GM06990 (cell line): Measurements from ENCODE around the gene AFF1.

Experiments used
- DNase-seq: peaks from one replicate; pipeline ENCODE4 v3.0.0-alpha.2; 2011; ENCODE audit not compliant: insufficient read length; ENCODE audit errors: extremely low read depth
- H3K27me3 ChIP-seq: replicated peaks from 2 replicates; pipeline ENCODE4 v1.6.0; 2011; ENCODE audit warnings: low read length; ENCODE audit not compliant: control insufficient read depth, insufficient read depth
- H3K36me3 ChIP-seq: 2 replicates; pipeline ENCODE4 v1.5.1; 2011; ENCODE audit warnings: low read length; ENCODE audit not compliant: control insufficient read depth, insufficient read depth
- H3K4me3 ChIP-seq: replicated peaks from 2 replicates; pipeline ENCODE4 v1.5.1; 2011; ENCODE audit warnings: low read depth, mild to moderate bottlenecking, control low read depth, low read length
- TF ChIP-seq, protein P1 (sequence below): IDR thresholded peaks from 2 replicates; pipeline ENCODE4 v1.5.1; 2011; ENCODE audit warnings: low read length, control low read depth, mild to moderate bottlenecking, inconsistent platforms; ENCODE audit not compliant: insufficient read depth, poor library complexity, severe bottlenecking

AFF1 gene

DNA sequence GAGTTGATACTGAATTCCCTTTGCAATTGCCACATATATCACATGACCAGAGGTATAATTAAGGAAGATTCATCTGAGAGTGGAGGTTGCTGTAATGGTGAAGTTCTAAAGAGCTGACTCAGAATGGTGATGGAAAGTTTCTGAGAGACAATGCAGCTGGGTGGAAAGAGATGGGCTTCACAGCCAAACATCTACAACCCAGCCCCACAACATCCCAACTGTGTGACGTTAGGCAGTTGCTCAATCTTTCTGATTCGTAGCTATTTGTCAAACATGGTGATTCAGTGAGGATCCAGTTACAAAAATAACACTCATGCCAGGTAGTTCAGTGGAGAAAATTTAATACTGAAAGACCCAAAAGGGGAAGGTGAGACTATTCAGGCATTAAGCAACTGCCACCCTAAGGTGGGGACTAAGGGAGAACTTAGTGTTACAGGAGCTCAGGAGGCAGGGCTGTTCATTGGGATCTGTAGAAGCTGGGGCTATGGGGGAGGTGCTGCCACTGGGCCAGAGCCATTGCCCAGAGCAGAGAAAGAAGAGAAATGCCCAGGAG is 6.9 kb upstream of the AFF1 start:
- no peak overlapping the region for H3K4me3 ChIP-seq
- H3K36me3 ChIP-seq, result no peaks in the 10 kb centered on the region; the same call in 1 of the 2 replicates
- H3K27me3 ChIP-seq, result no peaks in the 10 kb centered on the region
- no peak for DNase-seq
- TF ChIP-seq, protein P1, sequence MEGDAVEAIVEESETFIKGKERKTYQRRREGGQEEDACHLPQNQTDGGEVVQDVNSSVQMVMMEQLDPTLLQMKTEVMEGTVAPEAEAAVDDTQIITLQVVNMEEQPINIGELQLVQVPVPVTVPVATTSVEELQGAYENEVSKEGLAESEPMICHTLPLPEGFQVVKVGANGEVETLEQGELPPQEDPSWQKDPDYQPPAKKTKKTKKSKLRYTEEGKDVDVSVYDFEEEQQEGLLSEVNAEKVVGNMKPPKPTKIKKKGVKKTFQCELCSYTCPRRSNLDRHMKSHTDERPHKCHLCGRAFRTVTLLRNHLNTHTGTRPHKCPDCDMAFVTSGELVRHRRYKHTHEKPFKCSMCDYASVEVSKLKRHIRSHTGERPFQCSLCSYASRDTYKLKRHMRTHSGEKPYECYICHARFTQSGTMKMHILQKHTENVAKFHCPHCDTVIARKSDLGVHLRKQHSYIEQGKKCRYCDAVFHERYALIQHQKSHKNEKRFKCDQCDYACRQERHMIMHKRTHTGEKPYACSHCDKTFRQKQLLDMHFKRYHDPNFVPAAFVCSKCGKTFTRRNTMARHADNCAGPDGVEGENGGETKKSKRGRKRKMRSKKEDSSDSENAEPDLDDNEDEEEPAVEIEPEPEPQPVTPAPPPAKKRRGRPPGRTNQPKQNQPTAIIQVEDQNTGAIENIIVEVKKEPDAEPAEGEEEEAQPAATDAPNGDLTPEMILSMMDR, result no peak

DNA sequence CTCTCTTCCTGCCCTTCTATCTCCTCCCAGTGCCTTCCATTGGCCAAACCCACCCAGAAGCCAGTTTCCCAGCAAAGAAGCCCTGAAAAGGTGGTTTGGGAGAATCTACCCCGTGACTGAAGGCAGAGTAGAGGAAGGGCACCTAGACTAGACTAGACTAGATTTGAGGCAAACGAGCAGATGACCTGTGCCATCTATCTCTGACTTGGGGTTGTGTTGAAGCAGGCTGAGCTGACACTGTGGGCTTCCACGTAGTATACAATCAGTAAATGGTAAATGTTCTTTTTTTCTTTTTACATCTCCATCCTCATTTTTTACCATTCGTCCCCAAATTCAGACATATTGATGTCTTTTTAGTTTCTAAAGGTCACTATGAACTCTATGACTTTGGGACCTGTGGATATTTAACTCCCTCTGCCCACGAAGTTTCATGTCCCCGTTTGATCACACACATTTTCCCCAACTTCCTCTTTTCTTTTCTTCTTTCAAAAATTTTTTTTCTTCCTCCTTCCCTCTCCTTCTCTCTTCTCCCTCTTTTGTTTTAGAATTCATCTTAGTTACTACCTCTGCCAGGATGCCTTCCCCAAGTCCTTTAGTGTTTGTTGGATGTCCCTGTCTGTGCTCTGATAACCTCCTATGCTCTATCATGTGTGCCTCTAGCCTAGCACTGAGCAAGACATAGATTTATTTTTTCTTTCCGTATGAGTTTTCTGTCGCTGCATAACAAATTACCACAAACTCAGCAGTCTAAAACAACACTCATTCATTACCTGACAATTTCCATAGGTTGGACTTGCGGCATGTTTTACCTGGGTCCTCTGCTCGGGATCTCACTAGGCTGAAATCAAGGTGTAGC is 6.2 kb upstream of the AFF1 start:
- no peaks in the 10 kb centered on the region; the same call in 1 of the 2 replicates for H3K36me3 ChIP-seq
- TF ChIP-seq, protein P1, result no peak
- H3K4me3 ChIP-seq, result no peak overlapping the region
- H3K27me3 ChIP-seq, result no peaks in the 10 kb centered on the region
- no peak for DNase-seq

DNA sequence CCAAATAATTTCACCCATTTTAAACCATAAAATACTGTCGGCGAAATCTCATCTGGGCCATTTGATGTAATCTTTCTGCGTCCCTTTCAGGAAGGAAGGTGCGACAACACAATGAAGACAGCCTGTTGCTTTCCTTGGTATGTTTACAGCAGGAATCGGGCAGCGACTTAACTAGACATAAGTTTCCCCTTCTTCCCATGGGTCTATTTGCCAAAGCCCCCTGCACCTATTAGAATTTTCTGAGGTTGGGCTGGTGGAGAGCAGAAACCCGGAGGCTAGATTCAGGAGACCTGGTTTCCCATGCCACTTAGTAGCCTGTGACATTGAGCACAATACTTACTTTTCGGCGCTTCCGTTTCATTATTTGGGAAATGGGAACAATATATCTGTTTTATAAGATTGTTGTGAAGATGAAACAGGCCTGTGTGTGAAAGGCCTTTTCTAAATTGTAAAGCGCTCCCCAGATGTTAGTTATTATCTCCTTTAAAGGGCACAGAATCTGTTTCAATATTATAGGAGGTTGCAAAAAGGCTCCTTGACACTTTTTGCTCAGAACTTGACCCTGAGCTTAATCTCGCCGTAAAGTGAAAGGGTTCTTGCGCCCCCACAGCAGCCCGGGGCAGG is 552 bp upstream of the AFF1 start:
- H3K4me3 ChIP-seq, result peak overlapping the region; percentile 63
- TF ChIP-seq, protein P1, result no peak
- no peaks in the 10 kb centered on the region for H3K27me3 ChIP-seq
- no peak for DNase-seq
- no peaks in the 10 kb centered on the region for H3K36me3 ChIP-seq

DNA sequence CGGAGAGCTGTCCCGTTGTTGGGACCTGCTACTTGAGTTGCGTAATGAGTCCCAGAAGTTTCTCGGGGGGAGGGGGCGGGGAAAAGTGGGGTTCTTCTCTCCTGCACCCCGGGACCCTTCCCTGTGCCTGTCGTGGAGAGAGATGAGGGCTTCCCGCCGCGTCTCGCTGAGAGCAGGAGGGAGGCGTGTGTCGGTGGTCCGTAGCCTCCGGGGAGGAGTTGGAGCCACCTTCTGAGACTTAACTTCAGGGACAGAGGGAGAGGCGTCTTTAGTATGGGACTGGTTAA is 698 bp downstream of the AFF1 start:
- Histone ChIP-seq H3K27me3 (no peaks in the 10 kb centered on the region), H3K36me3 (no peaks in the 10 kb centered on the region), H3K4me3 (peak overlapping the region; percentile 98)
- no peak for DNase-seq
- TF ChIP-seq, protein P1, result no peak

DNA sequence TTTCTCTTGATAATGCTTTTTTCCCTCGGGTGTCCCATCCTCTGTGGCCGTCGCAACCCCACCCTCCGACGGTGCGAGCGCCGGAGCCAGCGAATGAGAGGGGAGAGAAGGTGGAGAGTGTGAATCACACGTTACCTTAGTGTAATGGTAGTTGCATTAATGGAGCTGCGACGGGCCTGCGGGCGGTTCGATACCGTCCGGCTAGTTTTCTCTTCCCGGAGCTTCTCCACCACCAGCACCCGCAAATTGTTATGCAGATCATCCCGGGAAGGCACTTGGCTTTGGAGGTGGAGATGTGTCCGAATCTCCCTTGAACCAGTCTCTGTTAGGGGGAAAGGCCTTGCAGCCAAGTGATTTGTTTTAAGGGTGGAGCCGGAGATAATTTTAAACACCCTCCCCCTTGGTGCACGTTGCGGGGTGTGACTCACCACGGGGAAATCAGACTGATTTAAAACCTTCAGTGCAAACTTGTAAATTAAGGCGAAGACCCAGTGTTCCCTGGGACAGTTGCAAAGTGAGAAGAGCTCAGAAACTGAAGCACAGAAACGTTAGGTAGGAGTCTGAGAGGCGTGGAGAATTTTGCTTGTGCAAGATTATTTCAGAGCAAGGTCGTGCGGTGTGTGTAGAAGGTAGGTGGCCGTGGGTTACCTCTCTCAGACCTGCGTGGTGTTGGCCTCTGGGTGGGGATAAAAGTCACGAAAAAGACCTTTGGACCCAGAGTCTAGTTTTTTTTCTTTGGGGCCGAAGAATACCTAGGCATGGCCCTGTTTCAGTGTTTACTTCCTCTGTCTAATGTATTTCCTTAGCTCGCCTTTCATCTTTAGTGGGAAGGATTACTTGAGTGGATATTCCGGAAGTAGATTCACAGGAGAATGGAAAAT is 1.3 kb downstream of the AFF1 start:
- Histone ChIP-seq H3K27me3 (no peaks in the 10 kb centered on the region), H3K36me3 (no peaks in the 10 kb centered on the region), H3K4me3 (peak overlapping the region; percentile 98)
- TF ChIP-seq, protein P1, result peak; percentile 20
- DNase-seq, result peak; percentile 86
